Uterus (tissue), 4 donors: ENCODE measurements around the gene OTOA. TPM values are rescaled to one million over a fixed set of nuclear protein-coding genes. Genes with fewer than 3 reads are reported as not detected.
A peak's percentile ranks its signal among the peaks of the same experiment; 100 is the strongest.

Experiments
- DNase-seq, 2 donors: peaks; one replicate each; pipeline ENCODE4 v3.0.0-alpha.2; 2019 to 2020
- H3K27ac ChIP-seq, 2 donors: fragments of 200-600 bp; sonication (generic); 1 replicate in 1 of 2; 2 replicates in 1 of 2; pipeline ENCODE4 v1.5.1; 2016 to 2018
- H3K27me3 ChIP-seq, 2 donors: fragments of 200-600 bp; sonication (generic); one replicate each; pipeline ENCODE4 v1.5.1; 2018 to 2019; ENCODE audit warnings: control low read depth in 1 of 2
- H3K36me3 ChIP-seq, 2 donors: fragments of 200-600 bp; sonication (generic); one replicate each; pipeline ENCODE4 v1.5.1; 2019; ENCODE audit warnings: control low read depth in 1 of 2
- H3K4me1 ChIP-seq, 2 donors: fragments of 200-600 bp; sonication (generic); one replicate each; pipeline ENCODE4 v1.5.1; 2018 to 2019; ENCODE audit warnings: control low read depth in 1 of 2
- H3K4me3 ChIP-seq, 2 donors: fragments of 200-600 bp; sonication (generic); 1 replicate in 1 of 2; 2 replicates in 1 of 2; pipeline ENCODE4 v1.5.1; 2018 to 2019; ENCODE audit warnings: mild to moderate bottlenecking in 1 of 2
- H3K9me3 ChIP-seq, 2 donors: fragments of 200-600 bp; sonication (generic); one replicate each; pipeline ENCODE4 v1.5.1; 2019; ENCODE audit warnings: control low read depth in 1 of 2
- CTCF ChIP-seq, 4 experiments: fragments of 200-600 bp in 2 of 4; fragments of 450-650 bp in 2 of 4; sonication (generic) in 2 of 4; IDR thresholded peaks; one replicate each; pipeline ENCODE4 v1.5.1; 2016 to 2019; ENCODE audit warnings: antibody characterized with exemption in 4 of 4, mild to moderate bottlenecking in 2 of 4, moderate library complexity in 1 of 4
- POLR2A ChIP-seq, 2 donors: fragments of 450-650 bp; IDR thresholded peaks; one replicate each; pipeline ENCODE4 v1.6.1; 2016; ENCODE audit warnings: antibody characterized with exemption in 2 of 2, mild to moderate bottlenecking in 1 of 2, moderate library complexity in 1 of 2
- intact Hi-C: fragments of 100-400 bp; cut with DNase I; formaldehyde crosslinking; loops from one replicate; pipeline ENCODE4 v1.15.1; 2023; ENCODE audit warnings: low total_unique reads
- total RNA-seq, 4 donors: library from RNA; depleted of rRNA in 3 of 4; stranded (reverse); fragments of >200 nt in 3 of 4; gene quantifications; one replicate each; pipeline versions ENCODE4 v1.1.0 to v1.2.4, GENCODE V29; 2014 to 2023
- donor health status: DM: yes; HTN: yes; CAD: no.

OTOA gene
- total RNA-seq: under 1 TPM in 2 of 4 donors, not detected in 2; 0.21 to 0.28 TPM

- DNase-seq: no peak
Observed at GRCh38 chr16:21663889-21664647, at the start of gene OTOA. Gene OTOA, plus strand, starts transcription at chr16:21663968. Its CDS starts 14,547 bp downstream, at chr16:21678515.

GRCh38 chr16:21614896-21615295, 48.9 kb upstream of the OTOA start:
- H3K9me3 ChIP-seq: no peaks in the 10 kb centered on the region
- no peak for TF ChIP-seq POLR2A (IDR thresholded peaks at IDR 0.05)
- TF ChIP-seq CTCF (IDR thresholded peaks at IDR 0.05): no peak
- H3K4me3 ChIP-seq: no peak overlapping the region
- no peak for DNase-seq
- H3K27me3 ChIP-seq: no peaks in the 10 kb centered on the region
- H3K4me1 ChIP-seq: peaks cover 0 to 5% of the 10 kb centered on the region in 2 donors
- intact Hi-C loops: no loop called here
- H3K36me3 ChIP-seq: no peaks in the 10 kb centered on the region
- no peak overlapping the region for H3K27ac ChIP-seq

More at GRCh38 chr16:21663889-21664647, at the start of gene OTOA:
- Histone ChIP-seq H3K4me3 (no peak within 1 kb of the TSS), H3K27me3 (no peaks in the 10 kb centered on the region), H3K4me1 (peaks cover 0 to 7% of the 10 kb centered on the region in 2 donors), H3K9me3 (no peaks in the 10 kb centered on the region), H3K27ac (no peak within 1 kb of the TSS), H3K36me3 (no peaks in the 10 kb centered on the region)
- intact Hi-C loops: no loop called here
- TF ChIP-seq CTCF (IDR thresholded peaks at IDR 0.05): no peak
- no peak for TF ChIP-seq POLR2A (IDR thresholded peaks at IDR 0.05)

GRCh38 chr16:21617607-21618006, 46.2 kb upstream of the OTOA start:
- Histone ChIP-seq H3K9me3 (no peaks in the 10 kb centered on the region), H3K27ac (no peak overlapping the region), H3K36me3 (no peaks in the 10 kb centered on the region), H3K4me1 (no peaks in the 10 kb centered on the region), H3K27me3 (no peaks in the 10 kb centered on the region), H3K4me3 (no peak overlapping the region)
- TF ChIP-seq CTCF (IDR thresholded peaks at IDR 0.05): no peak
- no peak for TF ChIP-seq POLR2A (IDR thresholded peaks at IDR 0.05)
- intact Hi-C loops: no loop called here
- no peak for DNase-seq

GRCh38 chr16:21618281-21618680, 45.5 kb upstream of the OTOA start:
- Histone ChIP-seq H3K9me3 (no peaks in the 10 kb centered on the region), H3K4me1 (no peaks in the 10 kb centered on the region), H3K4me3 (no peak overlapping the region), H3K27ac (no peak overlapping the region), H3K27me3 (no peaks in the 10 kb centered on the region), H3K36me3 (no peaks in the 10 kb centered on the region)
- DNase-seq: no peak
- TF ChIP-seq CTCF (IDR thresholded peaks at IDR 0.05) (no peak), POLR2A (IDR thresholded peaks at IDR 0.05) (no peak)
- intact Hi-C loops: no loop called here

- no peak for TF ChIP-seq CTCF (IDR thresholded peaks at IDR 0.05)
- TF ChIP-seq POLR2A (IDR thresholded peaks at IDR 0.05): no peak
- intact Hi-C loops: no loop called here
- Histone ChIP-seq H3K27me3 (no peaks in the 10 kb centered on the region), H3K4me1 (no peaks in the 10 kb centered on the region), H3K4me3 (no peak overlapping the region), H3K36me3 (no peaks in the 10 kb centered on the region), H3K27ac (peak overlapping the region in 1 of 2 donors; percentile 27), H3K9me3 (no peaks in the 10 kb centered on the region)
- DNase-seq: no peak
Observed at GRCh38 chr16:21619765-21620425, 43.9 kb upstream of the OTOA start.
